Ishikawa (cell line): ENCODE results near the gene TJP2.

Experiments used
- CREB1 ChIP-seq: IDR thresholded peaks from 2 replicates; pipeline ENCODE4 v1.6.1; 2012; ENCODE audit warnings: low read depth
- EGR1 ChIP-seq: IDR thresholded peaks from 2 replicates; pipeline ENCODE4 v1.6.1; 2012
- EP300 ChIP-seq: IDR thresholded peaks from 2 replicates; pipeline ENCODE4 v1.6.1; 2012; ENCODE audit warnings: borderline replicate concordance
- FOXM1 ChIP-seq: IDR thresholded peaks from 2 replicates; pipeline ENCODE4 v1.6.1; 2012; ENCODE audit warnings: low read depth, borderline replicate concordance
- NFIC ChIP-seq: IDR thresholded peaks from 2 replicates; pipeline ENCODE4 v1.6.1; 2012
- RAD21 ChIP-seq: IDR thresholded peaks from 2 replicates; pipeline ENCODE4 v1.6.1; 2012; ENCODE audit warnings: low read depth
- TAF1 ChIP-seq: IDR thresholded peaks from 2 replicates; pipeline ENCODE4 v1.6.1; 2012; ENCODE audit warnings: low read depth, mild to moderate bottlenecking
- TCF12 ChIP-seq: IDR thresholded peaks from 2 replicates; pipeline ENCODE4 v1.6.1; 2012; ENCODE audit warnings: low read depth
- TEAD4 ChIP-seq: IDR thresholded peaks from 2 replicates; pipeline ENCODE4 v1.6.1; 2012
- YY1 ChIP-seq: IDR thresholded peaks from 2 replicates; pipeline ENCODE4 v1.6.1; 2012; ENCODE audit warnings: low read depth
- ZBTB7A ChIP-seq: IDR thresholded peaks from 2 replicates; pipeline ENCODE4 v1.6.1; 2012; ENCODE audit warnings: low read depth
- TF ChIP-seq, protein P1 (sequence below): IDR thresholded peaks from 2 replicates; pipeline ENCODE4 v1.6.1; 2012
- TF ChIP-seq, protein P2 (sequence below): IDR thresholded peaks from 2 replicates; pipeline ENCODE4 v1.6.1; 2012
- TF ChIP-seq, protein P3 (sequence below): IDR thresholded peaks from 2 replicates; pipeline ENCODE4 v1.6.1; 2012; ENCODE audit warnings: low read depth, mild to moderate bottlenecking

DNA sequence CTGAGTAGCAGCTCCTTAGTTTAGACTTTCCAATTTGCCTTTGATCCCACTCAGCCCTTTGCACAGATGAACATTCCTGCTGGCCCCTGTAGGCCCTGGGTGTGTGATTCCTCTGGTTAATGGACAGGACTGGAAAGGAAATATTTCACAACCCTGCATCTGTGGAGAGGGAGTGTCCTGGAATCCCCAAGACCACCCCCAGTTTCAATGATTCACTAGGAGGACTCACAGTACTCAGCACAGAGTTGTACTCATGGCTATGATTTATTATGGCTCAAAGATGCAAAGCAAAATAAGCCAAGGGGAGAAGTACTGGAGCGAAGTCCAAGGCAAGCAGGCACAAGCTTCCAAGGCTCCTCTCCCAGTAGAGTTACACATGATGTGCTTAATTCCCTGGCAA, 42.4 kb upstream of the TJP2 start:
- no peak for TF ChIP-seq TAF1
- TF ChIP-seq, protein P1, sequence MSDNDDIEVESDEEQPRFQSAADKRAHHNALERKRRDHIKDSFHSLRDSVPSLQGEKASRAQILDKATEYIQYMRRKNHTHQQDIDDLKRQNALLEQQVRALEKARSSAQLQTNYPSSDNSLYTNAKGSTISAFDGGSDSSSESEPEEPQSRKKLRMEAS = no peak
- TF ChIP-seq NFIC = no peak
- no peak for TF ChIP-seq FOXM1
- no peak for TF ChIP-seq YY1
- no peak for TF ChIP-seq CREB1
- TF ChIP-seq, protein P2, sequence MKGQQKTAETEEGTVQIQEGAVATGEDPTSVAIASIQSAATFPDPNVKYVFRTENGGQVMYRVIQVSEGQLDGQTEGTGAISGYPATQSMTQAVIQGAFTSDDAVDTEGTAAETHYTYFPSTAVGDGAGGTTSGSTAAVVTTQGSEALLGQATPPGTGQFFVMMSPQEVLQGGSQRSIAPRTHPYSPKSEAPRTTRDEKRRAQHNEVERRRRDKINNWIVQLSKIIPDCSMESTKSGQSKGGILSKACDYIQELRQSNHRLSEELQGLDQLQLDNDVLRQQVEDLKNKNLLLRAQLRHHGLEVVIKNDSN = no peak
- TF ChIP-seq EP300 = no peak
- TF ChIP-seq, protein P3, sequence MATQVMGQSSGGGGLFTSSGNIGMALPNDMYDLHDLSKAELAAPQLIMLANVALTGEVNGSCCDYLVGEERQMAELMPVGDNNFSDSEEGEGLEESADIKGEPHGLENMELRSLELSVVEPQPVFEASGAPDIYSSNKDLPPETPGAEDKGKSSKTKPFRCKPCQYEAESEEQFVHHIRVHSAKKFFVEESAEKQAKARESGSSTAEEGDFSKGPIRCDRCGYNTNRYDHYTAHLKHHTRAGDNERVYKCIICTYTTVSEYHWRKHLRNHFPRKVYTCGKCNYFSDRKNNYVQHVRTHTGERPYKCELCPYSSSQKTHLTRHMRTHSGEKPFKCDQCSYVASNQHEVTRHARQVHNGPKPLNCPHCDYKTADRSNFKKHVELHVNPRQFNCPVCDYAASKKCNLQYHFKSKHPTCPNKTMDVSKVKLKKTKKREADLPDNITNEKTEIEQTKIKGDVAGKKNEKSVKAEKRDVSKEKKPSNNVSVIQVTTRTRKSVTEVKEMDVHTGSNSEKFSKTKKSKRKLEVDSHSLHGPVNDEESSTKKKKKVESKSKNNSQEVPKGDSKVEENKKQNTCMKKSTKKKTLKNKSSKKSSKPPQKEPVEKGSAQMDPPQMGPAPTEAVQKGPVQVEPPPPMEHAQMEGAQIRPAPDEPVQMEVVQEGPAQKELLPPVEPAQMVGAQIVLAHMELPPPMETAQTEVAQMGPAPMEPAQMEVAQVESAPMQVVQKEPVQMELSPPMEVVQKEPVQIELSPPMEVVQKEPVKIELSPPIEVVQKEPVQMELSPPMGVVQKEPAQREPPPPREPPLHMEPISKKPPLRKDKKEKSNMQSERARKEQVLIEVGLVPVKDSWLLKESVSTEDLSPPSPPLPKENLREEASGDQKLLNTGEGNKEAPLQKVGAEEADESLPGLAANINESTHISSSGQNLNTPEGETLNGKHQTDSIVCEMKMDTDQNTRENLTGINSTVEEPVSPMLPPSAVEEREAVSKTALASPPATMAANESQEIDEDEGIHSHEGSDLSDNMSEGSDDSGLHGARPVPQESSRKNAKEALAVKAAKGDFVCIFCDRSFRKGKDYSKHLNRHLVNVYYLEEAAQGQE = no peak
- TF ChIP-seq ZBTB7A = no peak
- no peak for TF ChIP-seq RAD21
- no peak for TF ChIP-seq EGR1
- TF ChIP-seq TCF12 = no peak
- no peak for TF ChIP-seq TEAD4
